Fibroblast of skin of right biceps (primary cell): Measurements from ENCODE around the gene SLC44A4.
A peak's percentile ranks its signal among the peaks of the same experiment; 100 is the strongest.
"Not testable (repeated sequence)": the region's sequence is repeated elsewhere in the genome, so short reads cannot be mapped to it uniquely, and the experiment has no call there.

Source experiments
- DNase-seq: peaks from one replicate; pipeline ENCODE4 v3.0.0-alpha.2; 2013

Gene SLC44A4

DNA sequence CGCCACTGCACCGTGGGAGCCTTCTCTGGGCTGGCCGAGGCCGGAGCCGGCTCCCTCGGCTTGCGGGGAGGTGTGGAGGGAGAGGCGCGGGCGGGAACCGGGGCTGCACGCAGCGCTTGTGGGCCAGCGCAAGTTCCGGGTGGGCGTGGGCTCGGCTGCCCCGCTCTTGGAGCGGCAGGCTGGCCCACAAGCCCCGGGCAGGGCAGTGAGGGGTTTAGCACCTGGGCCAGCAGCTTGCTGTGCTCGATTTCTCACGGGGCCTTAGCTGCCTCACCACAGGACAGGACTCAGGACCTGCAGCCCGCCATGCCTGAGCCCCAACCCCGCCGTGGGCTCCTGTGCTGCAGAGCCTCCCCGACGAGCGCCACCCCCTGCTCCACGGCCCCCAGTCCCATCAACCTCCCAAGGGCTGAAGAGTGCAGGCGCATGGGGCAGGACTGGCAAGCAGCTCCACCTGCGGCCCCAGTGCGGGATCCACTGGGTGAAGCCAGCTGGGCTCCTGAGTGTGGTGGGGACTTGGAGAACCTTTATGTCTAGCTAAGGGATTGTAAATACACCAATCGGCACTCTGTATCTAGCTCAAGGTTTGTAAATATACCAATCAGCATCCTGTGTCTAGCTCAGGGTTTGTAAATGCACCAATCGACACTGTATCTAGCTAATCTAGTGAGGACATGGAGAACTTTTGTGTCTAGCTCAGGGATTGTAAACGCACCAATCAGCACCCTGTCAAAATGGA, 26.6 kb downstream of the SLC44A4 start:
- not testable (repeated sequence) for DNase-seq

DNA sequence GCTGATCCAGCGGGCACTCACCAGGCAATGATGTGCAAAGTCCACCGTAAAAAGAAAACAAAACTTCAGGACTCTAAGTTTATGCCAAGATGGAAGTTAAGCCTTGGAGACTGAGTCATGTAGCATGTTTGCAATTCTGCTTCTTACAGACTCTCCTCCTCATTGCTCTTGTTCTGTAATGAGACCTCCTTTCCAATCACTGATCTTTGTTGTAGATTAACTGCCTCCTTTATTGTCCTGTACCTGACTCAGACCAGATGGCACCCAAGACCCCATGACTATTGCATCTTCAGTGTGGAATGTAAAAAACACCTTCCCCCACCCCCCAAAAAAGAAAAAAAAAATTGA, 27.3 kb downstream of the SLC44A4 start:
- no peak for DNase-seq

DNA sequence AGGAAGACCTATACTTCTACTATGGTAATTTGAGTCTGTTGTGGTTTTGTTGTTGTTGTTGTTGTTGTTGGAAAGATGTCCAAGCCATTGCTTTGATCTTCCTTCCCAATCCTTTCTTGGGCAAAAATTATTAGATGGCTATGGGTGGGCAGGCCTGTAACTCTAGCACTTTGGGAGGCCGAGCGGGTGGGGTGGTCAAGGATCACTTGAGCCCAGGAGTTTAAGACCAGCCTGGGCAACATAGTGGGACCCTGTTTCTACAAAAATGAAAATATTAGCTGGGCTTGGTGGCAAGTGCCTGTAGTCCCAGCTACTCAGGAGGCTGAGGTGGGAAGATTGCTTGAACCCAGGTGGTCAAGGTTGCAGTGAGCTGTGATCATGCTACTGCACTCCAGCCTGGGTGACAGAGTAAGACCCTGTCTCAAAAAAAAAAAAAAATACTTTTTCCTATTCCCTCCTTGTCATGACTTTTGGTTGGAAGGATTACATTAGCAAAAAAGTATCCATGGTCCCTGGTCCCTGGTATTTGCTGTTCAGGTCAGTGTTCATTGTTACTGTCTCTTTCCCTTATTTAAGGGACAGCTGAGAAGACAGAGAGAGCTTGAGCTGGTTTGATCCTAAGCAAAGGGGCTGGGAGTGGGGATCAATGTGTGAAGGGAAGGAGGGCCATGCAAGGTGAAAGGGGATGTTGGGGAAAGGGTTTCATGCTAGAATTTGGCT, 27.9 kb downstream of the SLC44A4 start:
- no peak for DNase-seq

DNA sequence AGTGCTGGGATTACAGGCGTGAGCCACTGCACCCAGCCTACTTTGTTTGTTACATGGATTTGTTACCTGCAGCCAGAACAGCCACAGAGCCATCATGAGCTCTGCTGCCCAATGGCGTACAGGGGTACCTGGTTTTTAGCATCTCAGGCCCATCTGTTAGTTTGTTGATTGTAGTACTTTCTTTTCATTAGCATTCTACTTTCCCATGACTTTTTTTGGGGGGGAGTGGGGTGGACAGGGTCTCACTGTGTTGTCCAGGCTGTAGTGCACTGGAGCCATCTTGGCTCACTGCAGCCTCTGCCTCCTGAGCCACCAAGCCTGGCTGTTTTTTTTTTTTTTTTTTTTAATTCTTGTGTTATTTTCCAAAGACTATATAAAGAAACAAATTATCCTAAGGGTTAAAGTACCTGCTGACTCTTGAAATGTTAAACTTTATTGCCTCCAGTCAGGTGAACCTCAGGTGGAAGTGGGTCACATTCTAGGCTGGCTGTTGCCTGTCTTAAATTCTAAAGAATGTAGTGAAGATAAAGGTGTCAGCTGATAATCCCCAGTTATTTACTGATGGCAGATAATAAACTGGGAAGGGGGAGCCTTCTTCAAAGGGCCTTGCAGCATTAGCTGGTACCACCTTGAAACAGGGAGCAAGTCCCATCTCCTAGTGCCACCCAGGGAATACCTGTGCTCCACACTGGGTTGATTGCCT, 31.4 kb downstream of the SLC44A4 start:
- DNase-seq: no peak

DNA sequence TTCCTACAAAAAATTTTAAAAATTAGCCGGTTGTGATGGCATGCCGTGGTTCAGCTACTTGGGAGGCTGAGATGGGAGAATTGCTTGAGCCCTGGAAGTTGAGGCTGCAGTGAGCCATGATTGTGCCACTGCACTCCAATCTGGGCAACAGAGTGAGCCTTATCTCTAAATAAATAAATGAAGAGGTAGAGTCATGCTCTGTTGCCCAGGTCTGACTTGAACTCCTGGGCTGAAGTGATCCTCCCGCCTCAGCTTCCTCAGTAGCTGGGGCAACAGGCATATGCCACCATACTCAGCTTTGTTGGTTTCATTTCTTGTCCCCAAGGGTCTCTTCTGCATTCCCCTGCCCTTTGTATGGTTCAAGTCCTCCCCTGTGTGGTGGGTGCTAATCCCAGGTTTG, 34.3 kb downstream of the SLC44A4 start:
- DNase-seq: no peak

DNA sequence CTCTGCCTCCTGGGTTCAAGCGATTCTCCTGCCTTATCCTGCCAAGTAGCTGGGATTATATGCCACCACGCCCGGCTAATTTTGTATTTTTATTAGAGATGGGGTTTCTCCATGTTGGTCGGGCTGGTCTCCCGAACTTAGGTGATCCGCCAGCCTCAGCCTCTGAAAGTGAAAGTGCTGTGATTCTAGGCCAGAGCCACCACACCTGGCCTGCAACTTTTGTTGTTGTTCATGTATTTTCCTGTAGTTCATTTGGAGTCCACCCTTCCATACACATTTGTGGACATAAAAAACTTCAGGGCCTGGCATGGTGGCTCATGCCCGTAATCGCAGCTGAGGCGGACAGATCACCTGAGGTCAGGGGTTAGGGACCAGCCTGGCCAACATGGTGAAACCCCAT, 36.7 kb downstream of the SLC44A4 start:
- no peak for DNase-seq

DNA sequence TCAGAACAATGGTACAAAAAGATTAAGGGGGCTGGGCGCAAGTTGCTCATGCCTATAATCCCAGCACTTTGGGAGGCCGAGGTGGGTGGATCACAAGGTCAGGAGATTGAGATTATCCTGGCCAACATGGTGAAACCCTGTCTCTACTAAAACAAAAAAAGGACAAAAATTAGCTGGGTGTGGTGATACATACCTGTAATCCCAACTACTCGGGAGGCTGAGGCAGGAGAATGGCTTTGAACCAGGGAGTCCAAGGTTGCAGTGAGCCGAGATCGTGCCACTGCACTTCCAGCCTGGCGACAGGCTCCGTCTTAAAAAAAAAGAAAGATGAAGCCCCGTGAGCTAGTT, 39.0 kb downstream of the SLC44A4 start:
- DNase-seq: not testable (repeated sequence)

DNA sequence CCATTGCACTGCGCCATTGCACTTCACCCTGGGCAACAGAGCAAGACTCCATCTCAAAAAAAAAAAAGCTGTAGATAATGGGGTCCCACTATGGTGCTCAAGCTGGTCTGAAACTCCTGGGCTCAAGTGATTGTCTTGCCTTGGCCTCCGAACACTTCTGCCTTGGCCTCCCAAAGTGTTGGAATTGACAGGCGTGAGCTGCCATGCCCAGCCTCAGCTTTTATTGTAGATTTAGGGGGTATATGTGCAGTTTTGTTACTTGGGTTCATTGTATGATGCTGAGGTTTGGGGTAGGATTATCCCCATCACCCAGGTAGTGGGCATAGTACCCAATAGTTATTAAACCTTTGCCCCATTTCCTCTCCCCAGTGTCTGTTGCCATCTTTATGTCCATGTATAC, 39.8 kb downstream of the SLC44A4 start:
- DNase-seq: no peak

DNA sequence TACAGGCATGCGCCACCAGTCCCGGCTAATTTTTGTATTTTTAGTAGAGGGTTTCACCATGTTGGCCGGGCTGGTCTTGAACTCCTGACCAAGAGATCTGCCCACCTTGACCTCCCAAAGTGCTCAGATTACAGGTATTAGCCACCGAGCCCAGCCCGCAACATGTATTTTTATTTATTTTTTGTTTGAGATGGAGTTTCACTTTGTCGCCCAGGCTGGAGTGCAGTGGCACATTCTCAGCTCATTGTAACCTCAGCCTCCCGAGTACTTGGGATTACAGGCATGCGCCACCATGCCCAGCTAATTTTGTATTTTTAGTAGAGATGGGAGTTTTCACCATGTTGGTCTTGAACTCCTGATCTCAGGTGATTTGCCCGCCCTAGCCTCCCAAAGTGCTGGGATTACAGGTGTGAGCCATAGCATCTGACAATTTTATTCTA, 40.7 kb downstream of the SLC44A4 start:
- DNase-seq: not testable (repeated sequence)

DNA sequence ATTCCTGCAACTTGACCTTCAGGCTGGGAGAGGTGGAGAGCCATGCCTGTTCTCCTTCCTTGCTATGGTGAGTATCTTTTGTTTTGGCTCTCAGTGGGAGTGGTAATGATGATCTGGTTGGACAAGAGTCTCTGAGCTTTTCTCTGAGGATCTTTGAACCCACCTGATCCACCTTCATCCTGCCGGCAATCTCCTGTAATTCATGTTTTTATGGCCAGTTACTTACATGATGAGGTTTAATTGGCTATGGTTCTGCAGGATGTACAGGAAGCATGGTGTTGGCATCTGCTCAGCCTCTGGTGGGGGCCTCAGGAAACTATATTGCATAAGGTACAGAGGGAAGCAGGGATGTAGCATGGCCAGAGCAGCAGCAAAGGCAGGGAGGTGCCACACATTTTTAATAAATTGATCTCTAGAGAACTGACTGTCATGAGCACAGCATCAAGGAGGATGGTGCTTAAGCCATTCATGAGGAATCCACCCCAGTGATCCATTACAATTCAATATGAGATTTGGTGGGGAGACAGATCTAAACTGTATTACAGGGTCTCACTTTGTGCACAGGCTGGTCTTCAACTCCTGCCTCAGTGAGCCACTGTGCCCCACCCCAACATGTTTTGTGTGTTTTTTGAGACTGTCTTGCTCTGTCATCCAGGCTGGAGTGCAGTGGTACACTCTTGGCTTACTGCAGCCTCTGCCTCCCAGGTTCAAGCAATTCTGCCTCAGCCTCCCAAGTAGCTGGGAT, 41.3 kb downstream of the SLC44A4 start:
- DNase-seq: no peak

DNA sequence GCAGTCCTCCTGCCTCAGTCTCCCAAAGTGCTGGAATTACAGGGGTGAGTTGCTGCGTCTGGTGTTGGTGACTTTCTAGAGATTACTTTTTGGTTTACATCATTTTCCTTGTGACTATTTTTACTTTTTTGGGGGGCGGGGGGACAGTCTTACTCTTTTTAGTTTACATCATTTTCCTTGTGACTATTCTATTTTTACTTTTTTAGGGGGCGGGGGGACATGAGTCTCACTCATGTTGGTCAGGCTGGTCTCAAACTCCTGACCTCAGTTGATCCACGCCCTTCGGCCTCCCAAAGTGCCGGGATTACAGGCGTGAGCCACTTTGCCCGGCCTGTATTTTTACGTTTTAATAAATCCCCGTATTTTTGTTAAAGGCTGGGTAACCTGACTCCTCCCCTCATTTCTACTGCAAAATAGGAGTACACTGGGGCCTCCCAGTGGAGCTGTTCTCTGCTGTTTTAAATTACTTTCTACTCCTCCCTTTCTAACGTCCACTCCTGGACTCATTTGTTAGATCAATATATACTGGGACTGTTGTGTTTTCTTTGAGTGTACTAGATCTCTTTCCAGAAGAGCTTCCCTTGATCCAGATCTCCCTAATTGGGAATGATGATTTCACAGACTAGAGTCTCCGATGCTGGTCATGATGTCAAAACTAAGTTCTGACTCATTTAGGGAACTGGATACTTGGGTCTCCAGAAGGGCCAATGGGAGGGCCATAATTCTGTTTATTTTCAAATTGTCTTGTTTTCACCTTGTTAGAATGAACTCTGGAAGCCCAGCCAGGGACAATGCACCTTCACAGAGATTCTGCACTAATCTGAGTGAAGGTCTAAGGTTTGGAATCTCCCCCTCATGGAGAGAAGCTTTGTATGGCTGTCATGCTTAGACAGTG, 42.1 kb downstream of the SLC44A4 start:
- DNase-seq: peak; percentile 42

DNA sequence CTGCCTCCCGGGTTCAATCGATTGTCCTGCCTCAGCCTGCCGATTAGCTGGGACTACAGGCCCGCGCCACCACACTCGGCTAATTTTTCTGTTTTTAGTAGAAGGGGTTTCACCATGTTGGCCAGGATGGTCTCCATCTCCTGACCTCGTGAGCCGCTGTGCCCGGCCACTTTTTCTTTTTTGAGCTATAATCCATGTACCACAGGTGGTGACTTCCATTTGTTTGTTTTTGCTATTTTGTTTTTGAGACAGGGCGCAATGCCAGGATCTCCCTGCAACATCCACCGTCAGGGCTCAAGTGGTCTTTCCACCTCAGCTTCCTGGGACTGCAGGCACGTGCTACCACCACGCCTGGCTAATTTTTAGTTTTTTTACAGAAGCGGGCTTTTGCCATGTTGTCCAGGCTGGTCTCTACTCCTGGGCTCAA, 42.7 kb downstream of the SLC44A4 start:
- DNase-seq: no peak

DNA sequence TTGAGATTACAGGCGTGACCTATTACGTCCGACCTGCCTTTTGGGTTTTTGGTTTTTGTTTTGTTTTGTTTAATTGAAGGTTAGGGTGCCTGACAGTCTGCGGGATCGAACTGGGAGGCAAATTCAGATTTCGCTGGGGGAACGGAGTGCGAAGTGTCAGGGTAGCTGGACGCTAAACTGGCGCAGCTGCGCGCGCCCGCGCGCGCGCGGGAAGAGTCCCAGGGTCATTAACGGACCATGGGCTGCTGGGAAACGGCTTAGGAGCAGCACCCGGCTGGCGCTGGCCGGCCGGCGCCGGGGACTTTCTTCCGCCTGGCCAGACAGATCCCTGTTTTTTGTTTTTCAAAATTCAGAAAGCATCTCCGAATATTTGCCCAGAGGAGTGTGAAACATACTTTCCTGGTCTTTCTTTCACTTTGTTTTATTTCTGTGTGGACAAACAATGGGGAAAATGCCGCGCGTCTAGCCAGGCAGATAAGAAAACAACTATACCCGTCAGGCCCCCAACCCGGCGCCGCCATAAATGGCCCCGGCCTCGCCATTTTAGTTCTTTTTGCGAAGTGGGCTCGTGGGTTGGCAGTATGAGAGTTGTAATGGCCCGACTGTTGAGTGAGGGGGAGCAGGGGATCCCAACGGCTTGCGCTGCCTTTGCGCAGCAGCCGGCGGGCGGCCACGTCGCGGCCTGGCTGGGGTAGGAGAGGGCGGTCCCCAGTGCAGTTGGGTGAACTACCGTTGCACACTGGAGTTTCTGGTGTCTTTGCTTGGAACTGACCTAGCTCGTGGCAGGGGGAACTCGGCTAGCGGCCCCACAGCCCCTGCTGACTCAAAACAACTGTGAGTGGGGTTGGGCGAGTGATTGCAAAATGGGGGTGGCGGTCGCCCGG, 44.2 kb downstream of the SLC44A4 start:
- DNase-seq: peak; percentile 89

DNA sequence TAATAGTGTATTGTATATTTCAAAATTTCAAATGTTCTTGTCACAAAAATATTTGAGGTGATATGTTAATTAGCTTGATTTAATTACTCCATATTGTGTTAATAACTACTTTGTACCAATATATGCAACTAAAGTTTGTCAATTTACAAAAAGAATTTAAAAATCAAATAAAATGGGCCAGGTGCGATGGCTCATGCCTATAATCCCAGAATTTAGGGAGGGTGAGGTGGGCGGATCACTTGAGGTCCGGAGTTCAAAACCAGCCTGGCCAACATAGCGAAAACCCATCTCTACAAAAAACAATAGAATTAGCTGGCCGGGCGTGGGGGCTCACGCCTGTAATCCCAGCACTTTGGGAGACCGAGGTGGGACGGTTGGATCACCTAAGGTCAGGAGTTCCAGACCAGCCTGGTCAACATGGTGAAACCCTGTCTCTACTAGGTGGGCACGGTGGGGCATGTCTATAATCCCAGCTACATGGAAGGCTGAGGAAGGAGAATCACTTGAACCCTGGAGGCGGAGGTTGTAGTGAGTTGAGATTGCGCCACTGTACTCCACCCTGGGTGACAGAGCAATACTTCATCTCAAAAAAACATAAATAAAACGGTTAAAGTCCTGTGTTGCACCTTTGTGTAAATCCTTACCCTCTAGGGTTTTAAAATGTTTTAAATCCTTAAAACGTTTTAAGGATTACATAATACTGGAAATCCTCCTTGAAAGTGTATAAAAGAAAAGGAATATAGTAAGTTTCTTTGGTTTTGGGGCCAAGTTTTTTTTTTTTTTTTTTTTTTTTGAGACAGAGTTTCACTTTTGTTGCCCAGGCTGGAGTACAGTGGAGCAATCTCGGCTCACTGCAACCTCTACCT, 47.2 kb downstream of the SLC44A4 start:
- no peak for DNase-seq

DNA sequence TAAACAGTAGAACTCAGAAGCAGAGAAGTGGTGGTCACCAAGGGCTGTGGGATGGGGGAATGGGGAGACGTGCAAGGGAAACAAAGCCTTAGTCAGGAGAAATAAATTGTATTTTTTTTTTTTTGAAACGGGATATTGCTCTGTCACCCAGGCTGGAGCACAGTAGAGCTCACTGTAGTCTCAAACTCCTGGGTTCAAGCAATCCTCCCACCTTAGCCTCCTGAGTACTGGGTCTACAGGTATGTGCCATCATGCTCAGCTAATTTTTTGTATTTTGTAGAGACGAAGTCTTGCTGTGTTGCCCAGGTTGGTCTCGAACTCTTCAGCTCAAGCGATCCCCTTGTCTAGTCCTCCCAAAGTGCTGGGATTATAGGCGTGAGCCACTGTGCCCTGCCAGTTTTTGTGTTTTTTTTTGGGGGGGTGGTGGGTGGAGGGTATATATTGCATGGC, 47.9 kb downstream of the SLC44A4 start:
- DNase-seq: no peak

DNA sequence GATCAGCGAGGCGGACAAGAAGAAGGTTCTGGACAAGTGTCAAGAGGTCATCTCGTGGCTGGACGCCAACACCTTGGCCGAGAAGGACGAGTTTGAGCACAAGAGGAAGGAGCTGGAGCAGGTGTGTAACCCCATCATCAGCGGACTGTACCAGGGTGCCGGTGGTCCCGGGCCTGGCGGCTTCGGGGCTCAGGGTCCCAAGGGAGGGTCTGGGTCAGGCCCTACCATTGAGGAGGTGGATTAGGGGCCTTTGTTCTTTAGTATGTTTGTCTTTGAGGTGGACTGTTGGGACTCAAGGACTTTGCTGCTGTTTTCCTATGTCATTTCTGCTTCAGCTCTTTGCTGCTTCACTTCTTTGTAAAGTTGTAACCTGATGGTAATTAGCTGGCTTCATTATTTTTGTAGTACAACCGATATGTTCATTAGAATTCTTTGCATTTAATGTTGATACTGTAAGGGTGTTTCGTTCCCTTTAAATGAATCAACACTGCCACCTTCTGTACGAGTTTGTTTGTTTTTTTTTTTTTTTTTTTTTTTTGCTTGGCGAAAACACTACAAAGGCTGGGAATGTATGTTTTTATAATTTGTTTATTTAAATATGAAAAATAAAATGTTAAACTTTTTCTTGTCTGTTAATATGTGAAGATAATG, 49.0 kb downstream of the SLC44A4 start:
- peak; percentile 54 for DNase-seq

DNA sequence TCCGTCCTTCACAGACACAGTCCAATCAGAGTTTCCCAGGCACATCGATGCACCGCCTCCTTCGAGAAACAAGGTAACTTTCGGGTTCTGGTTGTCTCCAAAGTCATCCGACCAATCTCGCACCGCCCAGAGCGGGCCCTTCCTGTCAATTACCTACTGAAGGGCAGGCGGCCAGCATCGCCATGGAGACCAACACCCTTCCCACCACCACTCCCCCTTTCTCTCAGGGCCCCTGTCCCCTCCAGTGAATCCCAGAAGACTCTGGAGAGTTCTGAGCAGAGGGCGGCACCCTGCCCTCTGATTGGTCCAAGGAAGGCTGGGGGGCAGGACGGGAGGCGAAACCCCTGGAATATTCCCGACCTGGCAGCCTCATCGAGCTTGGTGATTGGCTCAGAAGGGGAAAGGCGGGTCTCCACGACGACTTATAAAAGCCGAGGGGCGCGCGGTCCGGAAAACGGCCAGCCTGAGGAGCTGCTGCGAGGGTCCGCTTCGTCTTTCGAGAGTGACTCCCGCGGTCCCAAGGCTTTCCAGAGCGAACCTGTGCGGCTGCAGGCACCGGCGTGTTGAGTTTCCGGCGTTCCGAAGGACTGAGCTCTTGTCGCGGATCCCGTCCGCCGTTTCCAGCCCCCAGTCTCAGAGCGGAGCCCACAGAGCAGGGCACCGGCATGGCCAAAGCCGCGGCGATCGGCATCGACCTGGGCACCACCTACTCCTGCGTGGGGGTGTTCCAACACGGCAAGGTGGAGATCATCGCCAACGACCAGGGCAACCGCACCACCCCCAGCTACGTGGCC, 51.3 kb downstream of the SLC44A4 start, which contains the start of gene HSPA1B:
HSPA1B (plus strand) TSS at position 453 of the 794 bp plus-strand sequence; CDS start at position 666, 213 bp downstream.
- peak; percentile 100 for DNase-seq

DNA sequence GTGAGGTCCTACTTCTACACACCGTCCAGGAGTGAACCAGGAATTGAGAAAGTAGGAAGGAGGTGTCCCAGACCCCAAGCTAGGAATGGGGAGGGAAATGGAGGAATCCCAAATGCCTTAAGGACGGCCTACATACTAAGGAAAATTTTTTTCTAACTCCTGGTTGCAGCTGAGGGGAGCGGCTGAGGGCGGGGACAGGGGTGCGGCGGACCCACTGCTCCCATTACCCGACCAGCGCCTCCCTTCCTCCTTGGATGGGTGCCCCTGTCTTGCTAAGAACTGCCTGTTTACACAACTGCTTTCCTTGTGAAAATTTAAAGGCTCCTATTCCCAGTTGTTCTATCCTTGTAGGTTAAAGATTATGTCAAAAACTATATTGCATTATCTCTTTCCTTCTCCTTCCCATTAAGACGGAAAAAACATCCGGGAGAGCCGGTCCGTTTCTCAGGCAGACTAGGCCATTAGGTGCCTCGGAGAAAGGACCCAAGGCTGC, 52.0 kb downstream of the SLC44A4 start:
- DNase-seq: peak; percentile 88
